GM18867 (cell line): ENCODE measurements around the gene HOXB4.

Source experiments
- ATAC-seq: cut with Tn5 transposase; IDR thresholded peaks from one replicate; pipeline ENCODE4 v1.9.1; 2021; ENCODE audit warnings: mild to moderate bottlenecking, moderate library complexity; ENCODE audit not compliant: unreplicated experiment

Gene HOXB4

GRCh38 chr17:48575066-48575582, 3.0 kb downstream of the HOXB4 start:
- ATAC-seq = no peak

GRCh38 chr17:48574505-48575065, 3.6 kb downstream of the HOXB4 start:
- no peak for ATAC-seq

- ATAC-seq = no peak
Measured at GRCh38 chr17:48571826-48572417, 6.2 kb downstream of the HOXB4 start.

GRCh38 chr17:48571024-48571818, 6.9 kb downstream of the HOXB4 start:
- no peak for ATAC-seq

- no peak for ATAC-seq
Measured at GRCh38 chr17:48570325-48571023, 7.7 kb downstream of the HOXB4 start.

GRCh38 chr17:48569674-48570324, 8.4 kb downstream of the HOXB4 start:
- no peak for ATAC-seq

- no peak for ATAC-seq
Measured at GRCh38 chr17:48569240-48569582, 8.9 kb downstream of the HOXB4 start.

- no peak for ATAC-seq
Measured at GRCh38 chr17:48568499-48569239, 9.5 kb downstream of the HOXB4 start.

GRCh38 chr17:48567646-48568354, 10.3 kb downstream of the HOXB4 start:
- ATAC-seq = no peak

GRCh38 chr17:48567209-48567608, 10.9 kb downstream of the HOXB4 start:
- ATAC-seq = no peak

- ATAC-seq = no peak
Measured at GRCh38 chr17:48566717-48567116, 11.4 kb downstream of the HOXB4 start.

- no peak for ATAC-seq
Measured at GRCh38 chr17:48565925-48566710, 12.0 kb downstream of the HOXB4 start.

GRCh38 chr17:48565022-48565554, 13.1 kb downstream of the HOXB4 start:
- no peak for ATAC-seq

- ATAC-seq = no peak
Measured at GRCh38 chr17:48564188-48565021, 13.7 kb downstream of the HOXB4 start.

GRCh38 chr17:48563867-48564187, 14.3 kb downstream of the HOXB4 start:
- ATAC-seq = no peak

- ATAC-seq = no peak
Measured at GRCh38 chr17:48563385-48563838, 14.7 kb downstream of the HOXB4 start.

GRCh38 chr17:48562934-48563333, 15.2 kb downstream of the HOXB4 start:
- no peak for ATAC-seq
